ENCODE data around the gene VPS39.

VPS39 gene

GRCh38 chr15:42215913-42216829 lies 8.1 kb upstream of the VPS39 start:
- no peak for TF ChIP-seq CTCF (IDR thresholded peaks at IDR 0.05; ENCODE audit: low read depth, low read length, missing control alignments)
- DNase-seq (ENCODE audit: low read depth): no peak
- H3K4me3 ChIP-seq (ENCODE audit: low read depth, low read length): no peak overlapping the region

GRCh38 chr15:42214600-42214999 lies 6.5 kb upstream of the VPS39 start:
- no peak for TF ChIP-seq CTCF (IDR thresholded peaks at IDR 0.05; ENCODE audit: low read depth, low read length, missing control alignments)
- no peak for DNase-seq (ENCODE audit: low read depth)
- H3K4me3 ChIP-seq (ENCODE audit: low read depth, low read length): no peak overlapping the region

GRCh38 chr15:42213511-42213910 lies 5.4 kb upstream of the VPS39 start:
- no peak for DNase-seq (ENCODE audit: low read depth)
- H3K4me3 ChIP-seq (ENCODE audit: low read depth, low read length): no peak overlapping the region
- TF ChIP-seq CTCF (IDR thresholded peaks at IDR 0.05; ENCODE audit: low read depth, low read length, missing control alignments): no peak

- H3K4me3 ChIP-seq (ENCODE audit: low read depth, low read length): no peak overlapping the region
- no peak for DNase-seq (ENCODE audit: low read depth)
- no peak for TF ChIP-seq CTCF (IDR thresholded peaks at IDR 0.05; ENCODE audit: low read depth, low read length, missing control alignments)
These were observed 2.6 kb upstream of the VPS39 start for GRCh38 chr15:42210696-42211095.

GRCh38 chr15:42206406-42206805 lies 1.7 kb downstream of the VPS39 start:
- DNase-seq (ENCODE audit: low read depth): no peak
- TF ChIP-seq CTCF (IDR thresholded peaks at IDR 0.05; ENCODE audit: low read depth, low read length, missing control alignments): no peak
- no peak overlapping the region for H3K4me3 ChIP-seq (ENCODE audit: low read depth, low read length)

GRCh38 chr15:42203891-42204290 lies 4.2 kb downstream of the VPS39 start:
- TF ChIP-seq CTCF (IDR thresholded peaks at IDR 0.05; ENCODE audit: low read depth, low read length, missing control alignments): no peak
- DNase-seq (ENCODE audit: low read depth): no peak
- no peak overlapping the region for H3K4me3 ChIP-seq (ENCODE audit: low read depth, low read length)

GRCh38 chr15:42202653-42203052 lies 5.5 kb downstream of the VPS39 start:
- no peak overlapping the region for H3K4me3 ChIP-seq (ENCODE audit: low read depth, low read length)
- no peak for TF ChIP-seq CTCF (IDR thresholded peaks at IDR 0.05; ENCODE audit: low read depth, low read length, missing control alignments)
- no peak for DNase-seq (ENCODE audit: low read depth)

Data from GM12864 (cell line).